HepG2 (cell line): ENCODE data around the gene ZNF530. TPM values are rescaled to one million over a fixed set of nuclear protein-coding genes. Genes with fewer than 3 reads are reported as not detected.

Experiments
- BCLAF1 ChIP-seq: fragments of 450-650 bp; IDR thresholded peaks from 2 replicates; pipeline ENCODE4 v1.6.1; 2017; ENCODE audit warnings: mild to moderate bottlenecking
- CREB1 ChIP-seq, 2 experiments: fragments of 450-650 bp in 1 of 2; IDR thresholded peaks; 2 replicates each; pipeline ENCODE4 v1.6.1; 2016 to 2017; ENCODE audit warnings: control low read depth in 1 of 2, mild to moderate bottlenecking in 1 of 2, missing compliant biosample characterization in 1 of 2, missing genetic modification characterization in 1 of 2
- ELF3 ChIP-seq: IDR thresholded peaks from 2 replicates; pipeline ENCODE4 v1.6.1; 2016; ENCODE audit warnings: missing genetic modification reagents, missing compliant biosample characterization
- KLF16 ChIP-seq, 2 experiments: sonication (generic) in 1 of 2; formaldehyde crosslinking in 1 of 2; IDR thresholded peaks; 2 replicates each; pipeline versions ENCODE4 v1.6.1 to v1.8.0; 2016 to 2023; ENCODE audit warnings: missing genetic modification reagents in 2 of 2, missing compliant biosample characterization in 1 of 2
- MTA3 ChIP-seq: sonication (generic); formaldehyde crosslinking; IDR thresholded peaks from 2 replicates; pipeline ENCODE4 v1.4.0; 2020; ENCODE audit warnings: missing genetic modification reagents
- NR2C2 ChIP-seq: sonication (generic); formaldehyde crosslinking; IDR thresholded peaks from 2 replicates; pipeline ENCODE4 v1.4.0; 2020; ENCODE audit warnings: missing genetic modification reagents, mild to moderate bottlenecking, moderate library complexity, borderline replicate concordance
- SP1 ChIP-seq, 2 experiments: fragments of 450-650 bp in 1 of 2; sonication (generic) in 1 of 2; formaldehyde crosslinking in 1 of 2; IDR thresholded peaks; 2 replicates each; pipeline versions ENCODE4 v1.4.0 to v1.6.1; 2016 to 2020; ENCODE audit warnings: missing genetic modification reagents in 1 of 2
- SYNCRIP ChIP-seq: fragments of 200-400 bp; formaldehyde crosslinking; IDR thresholded peaks from 2 replicates; pipeline ENCODE4 v1.6.1; 2018; ENCODE audit warnings: mild to moderate bottlenecking, low read depth, low read length; ENCODE audit not compliant: insufficient read depth
- ZBTB46 ChIP-seq: sonication (generic); formaldehyde crosslinking; IDR thresholded peaks from 2 replicates; pipeline ENCODE4 v1.4.0; 2020; ENCODE audit warnings: mild to moderate bottlenecking, missing genetic modification reagents, borderline replicate concordance
- ZNF274 ChIP-seq: sonication (generic); formaldehyde crosslinking; IDR thresholded peaks from 2 replicates; pipeline ENCODE4 v1.5.1; 2020; ENCODE audit warnings: mild to moderate bottlenecking, missing genetic modification reagents
- ZNF407 ChIP-seq: sonication (generic); formaldehyde crosslinking; IDR thresholded peaks from one replicate; pipeline ENCODE4 v1.5.1; 2020; ENCODE audit warnings: mild to moderate bottlenecking, missing genetic modification reagents; ENCODE audit errors: not compliant biosample characterization
- ZNF512 ChIP-seq: sonication (generic); formaldehyde crosslinking; IDR thresholded peaks from 2 replicates; pipeline ENCODE4 v1.4.0; 2020; ENCODE audit warnings: mild to moderate bottlenecking, missing genetic modification reagents
- polyA plus RNA-seq, 8 experiments: library from polyadenylated mRNA; depleted of rRNA in 3 of 8; stranded (reverse) in 7 of 8; unstranded in 1 of 8; fragments of >200 nt; fragmentation: Illumina TruSeq in 4 of 8; extraction: Trizol in 4 of 8; gene quantifications; 2 replicates each; pipeline versions ENCODE4 v1.2.1 to v1.2.3, GENCODE V29; 2011 to 2016; ENCODE audit warnings: low read depth in 4 of 8, missing spikeins in 1 of 8, mixed read lengths in 1 of 8; ENCODE audit not compliant: insufficient read depth in 1 of 8
- total RNA-seq, 5 experiments: library from RNA; depleted of rRNA; stranded (reverse); fragments of >200 nt; fragmentation: Illumina TruSeq; extraction: Trizol; gene quantifications; 2 replicates each; pipeline ENCODE4 v1.2.3, GENCODE V29; 2016; ENCODE audit warnings: low read depth in 1 of 5

The ZNF530 gene
- total and polyA plus RNA-seq, 2 of the 13 experiments (the other 11 are each of a cell fraction or from before 2014, with no cell fraction given) = 1.1 to 7.8 TPM

- TF ChIP-seq BCLAF1 = no peak
- no peak for TF ChIP-seq SYNCRIP
- no peak for TF ChIP-seq SP1 (IDR thresholded peaks at IDR 0.05)
- TF ChIP-seq SP1 (CRISPR knock-in tag; IDR thresholded peaks at IDR 0.05) = no peak
- TF ChIP-seq ELF3 (CRISPR knock-in tag) = no peak
- 0 out of 4 replicates have a peak, but pooled peaks of 1 of the 2 experiments have one; percentile 19 for TF ChIP-seq KLF16 (CRISPR knock-in tag; IDR thresholded peaks at IDR 0.05)
- no peak for TF ChIP-seq MTA3
- TF ChIP-seq NR2C2 (CRISPR knock-in tag) = peak; percentile 84
- no peak for TF ChIP-seq ZNF274 (CRISPR knock-in tag)
- no peak for TF ChIP-seq CREB1 (IDR thresholded peaks at IDR 0.05)
- peak; percentile 67; the same call in 1 of the 2 replicates for TF ChIP-seq CREB1 (CRISPR knock-in tag; IDR thresholded peaks at IDR 0.05)
- TF ChIP-seq ZNF407 (CRISPR knock-in tag) = no peak
- TF ChIP-seq ZBTB46 = no peak
- no peak for TF ChIP-seq ZNF512 (CRISPR knock-in tag)
Observed at GRCh38 chr19:57583521-57584416, 15.9 kb upstream of the ZNF530 start, which contains the start of gene ZIK1 (continued).
